ENCODE results near the gene NLK.

DNA sequence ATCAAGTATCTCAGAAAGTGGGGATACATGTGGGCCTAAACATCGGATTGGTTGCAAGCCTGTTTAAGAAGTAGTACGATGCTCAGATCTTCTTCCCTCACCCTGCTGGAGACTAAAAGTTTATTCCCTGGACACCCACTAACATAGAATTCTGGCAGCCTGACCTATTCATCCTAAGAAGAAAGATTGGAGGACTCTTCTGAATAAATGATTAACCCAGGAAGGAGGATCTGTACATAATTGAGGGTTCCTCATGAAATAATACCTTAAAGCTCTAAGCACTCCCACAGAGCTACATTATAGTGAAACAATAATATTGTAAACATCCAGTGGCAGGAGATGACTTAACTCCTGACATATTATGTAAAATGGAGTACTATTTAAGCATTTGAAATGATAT lies 111.7 kb downstream of the NLK start:
- TF ChIP-seq, protein P1, sequence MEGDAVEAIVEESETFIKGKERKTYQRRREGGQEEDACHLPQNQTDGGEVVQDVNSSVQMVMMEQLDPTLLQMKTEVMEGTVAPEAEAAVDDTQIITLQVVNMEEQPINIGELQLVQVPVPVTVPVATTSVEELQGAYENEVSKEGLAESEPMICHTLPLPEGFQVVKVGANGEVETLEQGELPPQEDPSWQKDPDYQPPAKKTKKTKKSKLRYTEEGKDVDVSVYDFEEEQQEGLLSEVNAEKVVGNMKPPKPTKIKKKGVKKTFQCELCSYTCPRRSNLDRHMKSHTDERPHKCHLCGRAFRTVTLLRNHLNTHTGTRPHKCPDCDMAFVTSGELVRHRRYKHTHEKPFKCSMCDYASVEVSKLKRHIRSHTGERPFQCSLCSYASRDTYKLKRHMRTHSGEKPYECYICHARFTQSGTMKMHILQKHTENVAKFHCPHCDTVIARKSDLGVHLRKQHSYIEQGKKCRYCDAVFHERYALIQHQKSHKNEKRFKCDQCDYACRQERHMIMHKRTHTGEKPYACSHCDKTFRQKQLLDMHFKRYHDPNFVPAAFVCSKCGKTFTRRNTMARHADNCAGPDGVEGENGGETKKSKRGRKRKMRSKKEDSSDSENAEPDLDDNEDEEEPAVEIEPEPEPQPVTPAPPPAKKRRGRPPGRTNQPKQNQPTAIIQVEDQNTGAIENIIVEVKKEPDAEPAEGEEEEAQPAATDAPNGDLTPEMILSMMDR (IDR thresholded peaks at IDR 0.05), result no peak
- TF ChIP-seq POLR2A (IDR thresholded peaks at IDR 0.05), result no peak
